ENCODE measurements around the gene BANP. TPM values are rescaled to one million over a fixed set of nuclear protein-coding genes. Genes with fewer than 3 reads are reported as not detected.

Gene BANP
- total and polyA plus RNA-seq, 2 donors (not counting 3 experiments of a cell fraction or from before 2014, with no cell fraction given), result 22.4 to 33.8 TPM

DNA sequence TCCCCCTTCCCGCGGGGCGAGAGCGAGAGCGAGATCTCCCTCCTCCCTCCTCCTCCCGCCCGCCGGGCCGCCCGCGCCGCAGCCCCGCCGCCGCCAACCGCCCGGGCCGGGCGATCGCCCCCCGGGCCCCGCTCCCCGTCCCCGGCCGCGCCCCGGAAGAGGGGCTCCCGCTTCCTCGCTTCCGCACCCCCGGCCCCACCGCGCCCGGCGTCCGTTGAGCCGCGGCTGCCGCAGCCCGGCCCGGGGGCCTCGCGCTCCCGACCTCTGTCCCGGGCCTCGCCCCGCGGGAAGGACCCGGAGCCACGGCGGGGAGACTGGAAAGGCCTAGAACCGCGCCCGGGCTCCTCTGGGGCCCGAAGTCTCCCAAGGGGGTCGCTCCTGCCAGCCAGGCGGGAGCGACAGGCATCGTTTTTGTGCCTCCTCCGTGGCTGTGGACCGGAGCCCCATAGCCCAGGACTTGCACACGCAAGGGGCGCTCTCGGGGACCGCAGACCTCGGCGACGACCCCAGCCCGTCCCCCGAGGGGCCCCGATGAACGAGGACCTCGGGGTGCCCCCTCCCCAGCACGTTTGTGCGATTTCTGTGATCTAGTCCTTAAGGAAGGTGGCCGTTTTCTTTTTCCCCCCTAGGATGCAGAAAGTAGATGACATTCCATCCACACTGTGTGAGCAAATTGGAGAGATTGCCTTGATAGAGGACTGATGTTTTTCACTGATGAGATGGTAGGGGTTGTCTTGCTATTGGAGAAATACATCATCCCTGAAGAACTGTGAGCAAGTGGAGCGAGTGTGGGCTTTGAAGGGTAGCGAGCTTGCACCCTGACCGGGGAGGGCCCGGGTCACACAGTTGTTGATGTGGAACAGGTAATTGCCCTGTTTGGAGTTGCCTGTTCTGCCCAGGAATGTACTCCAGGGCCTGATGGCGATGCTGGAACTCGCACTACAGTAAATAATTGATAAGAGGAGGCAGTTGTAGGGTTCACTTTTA lies 611 bp downstream of the BANP start:
- Histone ChIP-seq H3K4me2 (ENCODE audit: insufficient read depth, low read length) (peak overlapping the region; percentile 78), H3K79me2 (ENCODE audit: control insufficient read depth, insufficient read depth, low read length) (peaks cover 51% of the 10 kb centered on the region), H3K36me3 (ENCODE audit: control insufficient read depth in 2 of 2, extremely low read depth in 1 of 2, insufficient read depth in 2 of 2, low read length in 2 of 2) (no peaks in the 10 kb centered on the region), H3K27me3 (ENCODE audit: control insufficient read depth in 2 of 2, insufficient read depth in 2 of 2, low read length in 2 of 2) (no peaks in the 10 kb centered on the region), H2AFZ (ENCODE audit: low read depth, low read length) (no peak overlapping the region), H3K4me1 (ENCODE audit: control insufficient read depth, extremely low read depth, insufficient read depth, low read length) (peaks cover 36% of the 10 kb centered on the region), H4K20me1 (replicated peaks; ENCODE audit: control insufficient read depth, extremely low read depth, insufficient read depth, low read length) (no peaks in the 10 kb centered on the region), H3K9me1 (replicated peaks; ENCODE audit: control insufficient read depth, extremely low read depth, insufficient read depth, low read length) (no peaks in the 10 kb centered on the region), H3K4me3 (replicated peaks in 1 of 3; ENCODE audit: insufficient read depth in 1 of 3, low read depth in 1 of 3, low read length in 3 of 3) (peak overlapping the region; percentile 68 to 81 (median 69)), H3K9me3 (replicated peaks; ENCODE audit: control insufficient read depth, insufficient read depth, low read length) (no peaks in the 10 kb centered on the region), H3K9ac (replicated peaks; ENCODE audit: extremely low read depth, insufficient read depth, low read length) (peak overlapping the region; percentile 99), H3K27ac (ENCODE audit: insufficient read depth, low read depth, low read length) (peak overlapping the region; percentile 84)
- FAIRE-seq, result peak; percentile 40
- ChIA-PET CTCF (interaction anchor here (0.6 to 3.2 kb wide), 9 partner anchors 11 to 183 kb away, joined by 3 to 8 read pairs (median 4); no protein-coding TSS in a partner anchor), POLR2A (interaction anchor here (0.6 kb wide), 2 partner anchors 11 to 476 kb away, joined by 3 read pairs; no protein-coding TSS in a partner anchor)
- dilution Hi-C loops (cut with MboI; ENCODE audit: extremely low pct_ligation_motif_present, low sequenced_read_pairs), result no loop called here
- TF ChIP-seq FOS (IDR thresholded peaks at IDR 0.05; ENCODE audit: borderline replicate concordance, insufficient read depth, low read length) (no peak), POLR2A (IDR thresholded peaks at IDR 0.05; ENCODE audit: low read depth, low read length) (peak; percentile 49), EZH2 (IDR thresholded peaks at IDR 0.05; ENCODE audit: borderline replicate concordance, low read depth, low read length, severe bottlenecking) (no peak), POLR2AphosphoS5 (IDR thresholded peaks at IDR 0.05; ENCODE audit: insufficient read depth, low read depth, low read length) (peak; percentile 86), JUN (IDR thresholded peaks at IDR 0.05; ENCODE audit: borderline replicate concordance, insufficient read depth, insufficient read length, low read depth) (no peak), MYC (IDR thresholded peaks at IDR 0.05; ENCODE audit: low read depth, low read length) (no peak), GATA2 (IDR thresholded peaks at IDR 0.05; ENCODE audit: insufficient read depth, insufficient read length, low read depth, low read length) (no peak)
- TF ChIP-seq, protein P1, sequence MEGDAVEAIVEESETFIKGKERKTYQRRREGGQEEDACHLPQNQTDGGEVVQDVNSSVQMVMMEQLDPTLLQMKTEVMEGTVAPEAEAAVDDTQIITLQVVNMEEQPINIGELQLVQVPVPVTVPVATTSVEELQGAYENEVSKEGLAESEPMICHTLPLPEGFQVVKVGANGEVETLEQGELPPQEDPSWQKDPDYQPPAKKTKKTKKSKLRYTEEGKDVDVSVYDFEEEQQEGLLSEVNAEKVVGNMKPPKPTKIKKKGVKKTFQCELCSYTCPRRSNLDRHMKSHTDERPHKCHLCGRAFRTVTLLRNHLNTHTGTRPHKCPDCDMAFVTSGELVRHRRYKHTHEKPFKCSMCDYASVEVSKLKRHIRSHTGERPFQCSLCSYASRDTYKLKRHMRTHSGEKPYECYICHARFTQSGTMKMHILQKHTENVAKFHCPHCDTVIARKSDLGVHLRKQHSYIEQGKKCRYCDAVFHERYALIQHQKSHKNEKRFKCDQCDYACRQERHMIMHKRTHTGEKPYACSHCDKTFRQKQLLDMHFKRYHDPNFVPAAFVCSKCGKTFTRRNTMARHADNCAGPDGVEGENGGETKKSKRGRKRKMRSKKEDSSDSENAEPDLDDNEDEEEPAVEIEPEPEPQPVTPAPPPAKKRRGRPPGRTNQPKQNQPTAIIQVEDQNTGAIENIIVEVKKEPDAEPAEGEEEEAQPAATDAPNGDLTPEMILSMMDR (IDR thresholded peaks at IDR 0.05; ENCODE audit: extremely low read depth in 1 of 2, insufficient read depth in 1 of 2, low read depth in 1 of 2, low read length in 2 of 2), result peak; percentile 8 to 11
- TF ChIP-seq, protein P2, sequence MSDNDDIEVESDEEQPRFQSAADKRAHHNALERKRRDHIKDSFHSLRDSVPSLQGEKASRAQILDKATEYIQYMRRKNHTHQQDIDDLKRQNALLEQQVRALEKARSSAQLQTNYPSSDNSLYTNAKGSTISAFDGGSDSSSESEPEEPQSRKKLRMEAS (IDR thresholded peaks at IDR 0.05; ENCODE audit: insufficient read depth, insufficient read length), result no peak
- intact Hi-C loops (cut with micrococcal nuclease), result loop anchor here (1.0 to 10.0 kb wide), 4 partner anchors 11 to 613 kb away; no protein-coding TSS in a partner anchor
- DNase-seq (ENCODE audit: low read depth, low spot score), result peak; percentile 35
- BruUV-seq (replicated peaks), result TSS peak; percentile 50

Measured in endothelial cell of umbilical vein (primary cell).